K562 (cell line): ENCODE results near the gene PPP2R1B. TPM values are rescaled to one million over a fixed set of nuclear protein-coding genes. Genes with fewer than 3 reads are reported as not detected.
A peak's percentile ranks its signal among the peaks of the same experiment; 100 is the strongest.

ENCODE experiments used
- ATAC-seq: fragments of 200-7000 bp; cut with Tn5 transposase; 3 replicates; pipeline ENCODE4 v1.9.1; 2020; ENCODE audit warnings: moderate library complexity
- BruUV-seq: library from RNA; stranded (reverse); fragments of 400-500 nt; replicated peaks from 2 replicates; lab custom pipeline; 2021; lab: Mats Ljungman, UMichigan
- CTCF ChIA-PET: fragments of 300-600 bp; formaldehyde crosslinking; extraction: SDS; loops from one replicate; lab custom pipeline; 2021; ENCODE audit warnings: low intra/inter-chr PET ratio; lab: Yijun Ruan, JAX
- POLR2A ChIA-PET: fragments of 300-600, 350-650 bp; sonication (Branson Sonifier 250); formaldehyde crosslinking; extraction: SDS; loops from one replicate; lab custom pipeline; 2021; ENCODE audit warnings: antibody characterized with exemption, inconsistent platforms; lab: Yijun Ruan, JAX
- DNase-seq, 4 experiments: peaks; one replicate each; pipeline versions ENCODE4 v3.0.0 to v3.0.0-alpha.2; 2011 to 2018; ENCODE audit warnings: low spot score in 3 of 4, mixed read lengths in 3 of 4; ENCODE audit errors: extremely low read depth in 1 of 4
- FAIRE-seq: peaks from 2 replicates; lab custom pipeline; 2011; peaks lifted over from hg19 to GRCh38; lab: Jason Lieb, UNC
- H2AFZ ChIP-seq: 2 replicates; pipeline ENCODE4 v1.6.0; 2011; ENCODE audit warnings: low read depth, low read length, control low read depth, inconsistent platforms
- H3K27ac ChIP-seq: fragments of 200-600 bp; 3 replicates; pipeline ENCODE4 v1.8.0; 2011; ENCODE audit warnings: low read depth, mild to moderate bottlenecking, control low read depth, inconsistent platforms, low read length, moderate library complexity, mixed read lengths; ENCODE audit errors: extremely low read depth
- H3K27me3 ChIP-seq, 2 experiments: fragments of 300-600 bp in 1 of 2; 2 replicates in 1 of 2; 3 replicates in 1 of 2; pipeline versions ENCODE4 v1.6.0 to v1.8.0; 2011; ENCODE audit warnings: inconsistent platforms in 2 of 2, low read length in 2 of 2, mild to moderate bottlenecking in 1 of 2, mixed read lengths in 1 of 2, moderate library complexity in 1 of 2; ENCODE audit not compliant: control insufficient read depth in 2 of 2, insufficient read depth in 2 of 2
- H3K36me3 ChIP-seq: fragments of 300-600 bp; 3 replicates; pipeline ENCODE4 v1.8.0; 2011; ENCODE audit warnings: mild to moderate bottlenecking, low read length, inconsistent platforms; ENCODE audit not compliant: control insufficient read depth, insufficient read depth
- H3K4me1 ChIP-seq, 2 experiments: fragments of 200-600 bp in 1 of 2; replicated peaks in 1 of 2; 2 replicates in 1 of 2; 3 replicates in 1 of 2; pipeline versions ENCODE4 v1.5.1 to v1.8.0; 2011; ENCODE audit warnings: inconsistent platforms in 2 of 2, low read length in 2 of 2, mild to moderate bottlenecking in 1 of 2, mixed read lengths in 1 of 2, moderate library complexity in 1 of 2; ENCODE audit not compliant: control insufficient read depth in 2 of 2, insufficient read depth in 2 of 2
- H3K4me2 ChIP-seq: 2 replicates; pipeline ENCODE4 v1.6.1; 2011; ENCODE audit warnings: low read length, control low read depth, inconsistent platforms, mixed read lengths; ENCODE audit not compliant: insufficient read depth
- H3K4me3 ChIP-seq: fragments of 200-600 bp; sonication (generic), shearing (Covaris generic); 2 replicates; pipeline ENCODE4 v1.5.1; 2016; ENCODE audit warnings: control low read depth, inconsistent platforms
- H3K79me2 ChIP-seq: fragments of 200-600 bp; 3 replicates; pipeline ENCODE4 v1.8.0; 2011; ENCODE audit warnings: low read length, inconsistent platforms; ENCODE audit not compliant: control insufficient read depth, insufficient read depth
- H3K9ac ChIP-seq, 2 experiments: 2 replicates each; pipeline versions ENCODE4 v1.6.0 to v1.6.1; 2011; ENCODE audit warnings: low read depth in 2 of 2, low read length in 2 of 2, control low read depth in 1 of 2, inconsistent platforms in 1 of 2, mild to moderate bottlenecking in 1 of 2, mixed read lengths in 1 of 2; ENCODE audit not compliant: insufficient read depth in 1 of 2
- H3K9me1 ChIP-seq: one replicate; pipeline ENCODE4 v1.6.0; 2011; ENCODE audit warnings: inconsistent platforms, mild to moderate bottlenecking, low read length, moderate library complexity; ENCODE audit not compliant: control insufficient read depth, insufficient read depth
- H3K9me3 ChIP-seq: replicated peaks from 2 replicates; pipeline ENCODE4 v1.5.1; 2011; ENCODE audit warnings: low read depth, low read length, inconsistent platforms; ENCODE audit not compliant: control insufficient read depth, insufficient read depth
- H4K20me1 ChIP-seq: replicated peaks from 2 replicates; pipeline ENCODE4 v1.6.1; 2011; ENCODE audit warnings: low read length, inconsistent platforms, mixed read lengths; ENCODE audit not compliant: control insufficient read depth, insufficient read depth
- BHLHE40 ChIP-seq: IDR thresholded peaks from 2 replicates; pipeline ENCODE4 v1.6.1; 2011; ENCODE audit warnings: low read length, improper control_type of control experiment
- BRD9 ChIP-seq: fragments of 450-650 bp; IDR thresholded peaks from 2 replicates; pipeline ENCODE4 v1.6.1; 2018; ENCODE audit warnings: low read depth; ENCODE audit not compliant: partially characterized antibody
- GATAD2B ChIP-seq: fragments of 450-650 bp; IDR thresholded peaks from 2 replicates; pipeline ENCODE4 v1.6.1; 2017; ENCODE audit warnings: mild to moderate bottlenecking, borderline replicate concordance
- HNRNPUL1 ChIP-seq: fragments of 200-400 bp; formaldehyde crosslinking; IDR thresholded peaks from 2 replicates; pipeline ENCODE4 v1.6.1; 2017; ENCODE audit warnings: low read length
- RBFOX2 ChIP-seq: fragments of 200-400 bp; formaldehyde crosslinking; IDR thresholded peaks from 2 replicates; pipeline ENCODE4 v1.6.1; 2017; ENCODE audit warnings: low read depth, mild to moderate bottlenecking, low read length, moderate library complexity
- RREB1 ChIP-seq: fragments of 250-450 bp; sonication (Bioruptor Pico); IDR thresholded peaks from 2 replicates; pipeline ENCODE4 v1.4.0; 2020
- ZBTB1 ChIP-seq: sonication (generic); formaldehyde crosslinking; IDR thresholded peaks from 2 replicates; pipeline ENCODE4 v1.8.1; 2023; ENCODE audit warnings: missing genetic modification reagents, low read depth, mild to moderate bottlenecking, borderline replicate concordance
- ZNF444 ChIP-seq: fragments of 250-450 bp; sonication (Bioruptor Pico); IDR thresholded peaks from 2 replicates; pipeline ENCODE4 v1.4.0; 2020; ENCODE audit warnings: mild to moderate bottlenecking, moderate library complexity
- ZNF551 ChIP-seq: fragments of 250-450 bp; sonication (Bioruptor Pico); IDR thresholded peaks from 2 replicates; pipeline ENCODE4 v1.5.0; 2021; ENCODE audit warnings: mild to moderate bottlenecking, moderate library complexity
- ZNF707 ChIP-seq: fragments of 250-450 bp; sonication (Bioruptor Pico); conservative IDR thresholded peaks from 2 replicates; pipeline ENCODE4 v1.8.0; 2022; ENCODE audit warnings: inconsistent platforms, mild to moderate bottlenecking, moderate library complexity
- WGBS: fragments of 100-300 bp; shearing (Covaris generic); methylation state at CpG from one replicate; pipeline ENCODE4 v1.1.6; 2016; ENCODE audit warnings: low coverage, mixed read lengths; ENCODE audit not compliant: insufficient coverage; ENCODE audit errors: missing lambda C conversion rate; 5-methylcytosine and 5-hydroxymethylcytosine counted together
- in situ Hi-C: fragments of 300-500 bp; cut with MboI; formaldehyde crosslinking; loops from 4 replicates; pipeline ENCODE4 v1.15.0; 2018; ENCODE audit warnings: inconsistent platforms, mixed read lengths
- intact Hi-C: fragments of 100-400 bp; cut with micrococcal nuclease; formaldehyde crosslinking; loops from 2 replicates; pipeline ENCODE4 v1.14.2; 2022
- polyA plus RNA-seq, 8 experiments: library from polyadenylated mRNA; depleted of rRNA in 4 of 8; stranded (reverse) in 5 of 8; unstranded in 3 of 8; fragments of >200 nt; fragmentation: Nextera tagmentation in 2 of 8; fragmentation: Illumina TruSeq in 1 of 8; extraction: Ambion mirVana in 2 of 8; extraction: Trizol in 1 of 8; gene quantifications; 2 replicates each; pipeline versions ENCODE4 v1.2.1 to v1.2.3, GENCODE V29; 2011 to 2014; ENCODE audit warnings: inconsistent platforms in 1 of 8, missing spikeins in 1 of 8
- total RNA-seq, 7 experiments: library from RNA; depleted of rRNA in 6 of 7; stranded (reverse); fragments of >200 nt in 6 of 7; fragmentation: Illumina TruSeq in 2 of 7; extraction: Trizol in 2 of 7; gene quantifications; 2 replicates each; pipeline versions ENCODE4 v1.2.1 to v1.2.3, GENCODE V29; 2011 to 2021; ENCODE audit warnings: low replicate concordance in 1 of 7
- TF ChIP-seq, protein P1 (sequence below): fragments of 250-450 bp; sonication (Bioruptor Pico); IDR thresholded peaks from 2 replicates; pipeline ENCODE4 v1.5.0; 2021; ENCODE audit warnings: mild to moderate bottlenecking, borderline replicate concordance

The PPP2R1B gene
- total and polyA plus RNA-seq, 9 of the 15 experiments (the other 6 are each of a cell fraction or from before 2014, with no cell fraction given): 24.6 to 68.5 (median 39.8) TPM

DNA sequence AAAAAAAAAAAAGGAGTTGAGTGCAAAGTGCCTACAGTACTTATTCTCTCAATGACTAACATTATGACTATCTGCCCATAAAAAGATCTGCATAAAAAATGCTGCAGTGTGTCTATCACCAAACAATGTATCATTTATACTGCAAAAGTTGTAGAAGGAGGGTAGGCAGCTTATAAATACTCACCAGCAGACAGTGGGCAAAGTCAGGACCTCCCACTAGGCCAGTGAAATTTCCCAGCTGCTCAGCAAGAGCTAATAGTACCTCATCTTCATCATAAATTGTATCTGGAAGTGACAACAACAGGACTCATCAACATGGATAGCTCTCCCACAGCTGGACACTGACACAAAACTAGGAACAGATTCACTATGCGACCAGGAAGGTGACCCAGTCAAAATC is 1.6 kb downstream of the PPP2R1B start:
- peaks cover 52% of the 10 kb centered on the region for H3K36me3 ChIP-seq
- DNase-seq (no peak), ATAC-seq (no peak), FAIRE-seq (no peak)
- H3K9ac ChIP-seq: peak overlapping the region; percentile 7 to 87; a peak in 2 of 4 replicates
- intact Hi-C loops (no loop called here), in situ Hi-C loops (no loop called here)
- peak overlapping the region; percentile 84 for H3K4me3 ChIP-seq
- peaks cover 4 to 7% of the 10 kb centered on the region in 2 experiments; a peak in 2 of 5 replicates for H3K4me1 ChIP-seq
- H3K4me2 ChIP-seq: peak overlapping the region; percentile 83
- no peak overlapping the region for H2AFZ ChIP-seq
- H3K9me1 ChIP-seq: no peaks in the 10 kb centered on the region
- H4K20me1 ChIP-seq: no peaks in the 10 kb centered on the region; the same call in 1 of the 2 replicates
- TF ChIP-seq ZNF707 (CRISPR knock-in tag) (no peak), ZNF551 (CRISPR knock-in tag) (no peak), ZBTB1 (CRISPR knock-in tag) (no peak), RREB1 (no peak), BRD9 (no peak), BHLHE40 (no peak), GATAD2B (no peak), HNRNPUL1 (no peak), RBFOX2 (no peak), ZNF444 (CRISPR knock-in tag) (no peak)
- TF ChIP-seq, protein P1, sequence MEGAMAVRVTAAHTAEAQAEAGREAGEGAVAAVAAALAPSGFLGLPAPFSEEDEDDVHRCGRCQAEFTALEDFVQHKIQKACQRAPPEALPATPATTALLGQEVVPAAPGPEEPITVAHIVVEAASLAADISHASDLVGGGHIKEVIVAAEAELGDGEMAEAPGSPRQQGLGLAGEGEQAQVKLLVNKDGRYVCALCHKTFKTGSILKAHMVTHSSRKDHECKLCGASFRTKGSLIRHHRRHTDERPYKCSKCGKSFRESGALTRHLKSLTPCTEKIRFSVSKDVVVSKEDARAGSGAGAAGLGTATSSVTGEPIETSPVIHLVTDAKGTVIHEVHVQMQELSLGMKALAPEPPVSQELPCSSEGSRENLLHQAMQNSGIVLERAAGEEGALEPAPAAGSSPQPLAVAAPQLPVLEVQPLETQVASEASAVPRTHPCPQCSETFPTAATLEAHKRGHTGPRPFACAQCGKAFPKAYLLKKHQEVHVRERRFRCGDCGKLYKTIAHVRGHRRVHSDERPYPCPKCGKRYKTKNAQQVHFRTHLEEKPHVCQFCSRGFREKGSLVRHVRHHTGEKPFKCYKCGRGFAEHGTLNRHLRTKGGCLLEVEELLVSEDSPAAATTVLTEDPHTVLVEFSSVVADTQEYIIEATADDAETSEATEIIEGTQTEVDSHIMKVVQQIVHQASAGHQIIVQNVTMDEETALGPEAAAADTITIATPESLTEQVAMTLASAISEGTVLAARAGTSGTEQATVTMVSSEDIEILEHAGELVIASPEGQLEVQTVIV: no peak
- H3K27ac ChIP-seq: no peak overlapping the region
- H3K27me3 ChIP-seq: no peaks in the 10 kb centered on the region
- ChIA-PET POLR2A (interaction anchor here (0.6 to 3.4 kb wide), 5 partner anchors 9 to 189 kb away, joined by 3 to 24 read pairs (median 3); no protein-coding TSS in a partner anchor), CTCF (no interaction called here)
- WGBS: 17% methylated on average over 1 of the region's 1 CpG
- BruUV-seq: no TSS peak
- no peaks in the 10 kb centered on the region for H3K9me3 ChIP-seq
- peaks cover 29% of the 10 kb centered on the region for H3K79me2 ChIP-seq
